CD4-positive, alpha-beta T cell (primary cell): ENCODE measurements around the gene TBC1D17. TPM values are rescaled to one million over a fixed set of nuclear protein-coding genes. Genes with fewer than 3 reads are reported as not detected.

Experiments used
- ATAC-seq: fragments of 200-7000 bp; cut with Tn5 transposase; one replicate; pipeline ENCODE4 v1.10.0; 2022; ENCODE audit warnings: mild to moderate bottlenecking; ENCODE audit not compliant: poor library complexity
- CTCF ChIA-PET: fragments of 350-600 bp; sonication (Branson Sonifier 250); formaldehyde crosslinking; loops from one replicate; lab custom pipeline; 2021; ENCODE audit warnings: antibody characterized with exemption, inconsistent platforms; lab: Charles Lee
- POLR2A ChIA-PET: fragments of 350-600 bp; sonication (Branson Sonifier 250); formaldehyde crosslinking; loops from one replicate; lab custom pipeline; 2021; ENCODE audit warnings: antibody characterized with exemption, inconsistent platforms; lab: Charles Lee
- DNase-seq, 14 experiments: peaks; one replicate each; pipeline ENCODE4 v3.0.0-alpha.2; 2013 to 2020; ENCODE audit warnings: mixed read lengths in 2 of 14
- H3K27ac ChIP-seq, 2 donors: one replicate each; pipeline versions ENCODE4 v1.5.1 to v1.7.0; 2013; ENCODE audit warnings: low read length in 2 of 2, low read depth in 1 of 2, mild to moderate bottlenecking in 1 of 2
- H3K27me3 ChIP-seq, 2 experiments: 1 replicate in 1 of 2; 2 replicates in 1 of 2; pipeline versions ENCODE4 v1.6.1 to v1.7.0; 2013; ENCODE audit warnings: low read length in 2 of 2, control low read depth in 1 of 2, mild to moderate bottlenecking in 1 of 2, moderate library complexity in 1 of 2; ENCODE audit not compliant: insufficient read depth in 2 of 2, control insufficient read depth in 1 of 2
- H3K36me3 ChIP-seq: one replicate; pipeline ENCODE4 v1.6.1; 2013; ENCODE audit warnings: low read length, control low read depth; ENCODE audit not compliant: insufficient read depth
- H3K4me1 ChIP-seq: one replicate; pipeline ENCODE4 v1.6.1; 2013; ENCODE audit warnings: low read length, control low read depth; ENCODE audit not compliant: insufficient read depth
- H3K4me3 ChIP-seq: one replicate; pipeline ENCODE4 v1.5.1; 2013; ENCODE audit warnings: mild to moderate bottlenecking, low read length, moderate library complexity
- H3K9me3 ChIP-seq, 2 experiments: 1 replicate in 1 of 2; 2 replicates in 1 of 2; pipeline versions ENCODE4 v1.6.1 to v1.7.0; 2013; ENCODE audit warnings: low read length in 2 of 2, mild to moderate bottlenecking in 2 of 2, control low read depth in 1 of 2, moderate library complexity in 1 of 2; ENCODE audit not compliant: control insufficient read depth in 1 of 2, insufficient read depth in 1 of 2
- H3K27ac Mint-ChIP-seq: one replicate; pipeline ENCODE4 v1.8.0; 2020; ENCODE audit warnings: mixed read lengths
- H3K27me3 Mint-ChIP-seq: one replicate; pipeline ENCODE4 v1.8.0; 2021; ENCODE audit warnings: mixed read lengths
- H3K36me3 Mint-ChIP-seq: one replicate; pipeline ENCODE4 v1.8.0; 2021; ENCODE audit warnings: low read depth, mixed read lengths
- H3K4me1 Mint-ChIP-seq: one replicate; pipeline ENCODE4 v1.8.0; 2021; ENCODE audit warnings: low read depth, mixed read lengths
- H3K4me3 Mint-ChIP-seq: one replicate; pipeline ENCODE4 v1.8.0; 2020; ENCODE audit warnings: mild to moderate bottlenecking, mixed read lengths
- H3K9me3 Mint-ChIP-seq: one replicate; pipeline ENCODE4 v1.8.0; 2020; ENCODE audit warnings: mixed read lengths
- intact Hi-C, 2 experiments: fragments of 100-400 bp; cut with DNase I in 1 of 2; cut with micrococcal nuclease in 1 of 2; formaldehyde crosslinking; loops; one replicate each; pipeline versions ENCODE4 v1.15.1 to v1.9.0; 2023 to 2025; cut with DNase I, micrococcal nuclease
- total RNA-seq, 174 experiments: library from RNA in 2 of 174; stranded (reverse) in 2 of 174; gene quantifications; one replicate each; pipeline ENCODE4 v1.2.3 and lab custom pipeline; 2021 to 2026
- TF ChIP-seq, protein P1 (sequence below): fragments of 200-600 bp; IDR thresholded peaks from one replicate; pipeline ENCODE4 v1.8.0; 2022; ENCODE audit warnings: antibody characterized with exemption, mild to moderate bottlenecking

The TBC1D17 gene
- total RNA-seq, 2 experiments from 2014 or later = 35.5 to 35.8 TPM

DNA sequence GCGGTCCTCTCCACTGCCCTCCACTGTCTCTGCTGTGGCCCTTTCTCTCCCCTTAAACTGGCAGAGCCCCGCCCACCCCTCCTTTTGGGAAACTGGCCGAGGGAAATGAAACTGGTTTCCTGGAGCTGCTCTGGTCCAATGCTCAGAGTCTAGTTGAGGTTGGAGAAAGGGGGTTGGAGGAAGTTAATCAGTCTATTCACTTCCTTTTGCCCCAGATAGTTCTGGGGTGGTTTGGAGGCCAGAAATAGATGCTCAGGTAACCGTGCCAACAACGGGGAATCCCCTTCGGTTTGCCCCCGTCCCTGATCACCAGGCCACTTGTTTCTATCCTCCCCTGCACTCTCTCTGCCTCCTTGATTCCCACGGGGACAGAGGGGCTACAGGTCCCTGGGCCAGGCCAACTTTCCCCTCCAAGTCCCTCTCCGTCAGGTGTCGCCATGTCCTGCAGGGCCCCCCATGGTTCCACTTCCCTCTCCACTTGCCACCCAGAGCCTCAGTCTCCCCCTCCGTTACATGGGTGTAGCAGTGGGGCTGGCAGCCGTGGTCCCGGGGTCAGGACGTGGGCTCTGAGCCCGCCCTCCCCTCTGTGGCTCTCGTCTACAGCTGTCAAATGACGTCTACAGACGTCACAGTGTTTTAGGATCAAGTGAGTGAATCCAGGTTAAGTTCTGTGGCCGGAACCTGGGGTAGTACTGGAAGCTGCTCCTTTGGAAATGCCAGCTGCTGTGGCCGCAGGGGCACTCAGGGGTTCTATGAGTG lies 19.5 kb downstream of the TBC1D17 start, which contains the start of gene IL4I1:
TSS of gene IL4I1 (minus strand) at position 25 of the 759 bp plus-strand sequence. CDS start 727 bp downstream, outside the sequence.
- Histone ChIP-seq H3K9me3 (no peaks in the 10 kb centered on the region), H3K27ac (peak within 1 kb of the TSS; percentile 80 to 99), H3K27me3 (no peaks in the 10 kb centered on the region), H3K4me3 (peak within 1 kb of the TSS; percentile 48), H3K36me3 (no peaks in the 10 kb centered on the region), H3K4me1 (peaks cover 46% of the 10 kb centered on the region)
- Mint-ChIP-seq H3K9me3 (no peaks in the 10 kb centered on the region), H3K4me3 (peak within 1 kb of the TSS; percentile 85), H3K27me3 (no peaks in the 10 kb centered on the region), H3K4me1 (peaks cover 37% of the 10 kb centered on the region), H3K27ac (peak within 1 kb of the TSS; percentile 95), H3K36me3 (no peaks in the 10 kb centered on the region)
- ChIA-PET POLR2A (interaction anchor here (1.0 to 3.0 kb wide), 4 partner anchors 17 to 33 kb away, joined by 3 to 19 read pairs (median 9); partner anchors contain the start of genes AKT1S1, ATF5, NUP62 and TBC1D17), CTCF (no interaction called here)
- DNase-seq (peak; percentile 31 to 94 (median 51)), ATAC-seq (peak; percentile 71)
- intact Hi-C loops = loop anchor here in 1 of 2 experiments (5.0 kb wide), 1 partner anchor 35 kb away; no protein-coding TSS in a partner anchor
- TF ChIP-seq, protein P1, sequence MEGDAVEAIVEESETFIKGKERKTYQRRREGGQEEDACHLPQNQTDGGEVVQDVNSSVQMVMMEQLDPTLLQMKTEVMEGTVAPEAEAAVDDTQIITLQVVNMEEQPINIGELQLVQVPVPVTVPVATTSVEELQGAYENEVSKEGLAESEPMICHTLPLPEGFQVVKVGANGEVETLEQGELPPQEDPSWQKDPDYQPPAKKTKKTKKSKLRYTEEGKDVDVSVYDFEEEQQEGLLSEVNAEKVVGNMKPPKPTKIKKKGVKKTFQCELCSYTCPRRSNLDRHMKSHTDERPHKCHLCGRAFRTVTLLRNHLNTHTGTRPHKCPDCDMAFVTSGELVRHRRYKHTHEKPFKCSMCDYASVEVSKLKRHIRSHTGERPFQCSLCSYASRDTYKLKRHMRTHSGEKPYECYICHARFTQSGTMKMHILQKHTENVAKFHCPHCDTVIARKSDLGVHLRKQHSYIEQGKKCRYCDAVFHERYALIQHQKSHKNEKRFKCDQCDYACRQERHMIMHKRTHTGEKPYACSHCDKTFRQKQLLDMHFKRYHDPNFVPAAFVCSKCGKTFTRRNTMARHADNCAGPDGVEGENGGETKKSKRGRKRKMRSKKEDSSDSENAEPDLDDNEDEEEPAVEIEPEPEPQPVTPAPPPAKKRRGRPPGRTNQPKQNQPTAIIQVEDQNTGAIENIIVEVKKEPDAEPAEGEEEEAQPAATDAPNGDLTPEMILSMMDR = no peak

DNA sequence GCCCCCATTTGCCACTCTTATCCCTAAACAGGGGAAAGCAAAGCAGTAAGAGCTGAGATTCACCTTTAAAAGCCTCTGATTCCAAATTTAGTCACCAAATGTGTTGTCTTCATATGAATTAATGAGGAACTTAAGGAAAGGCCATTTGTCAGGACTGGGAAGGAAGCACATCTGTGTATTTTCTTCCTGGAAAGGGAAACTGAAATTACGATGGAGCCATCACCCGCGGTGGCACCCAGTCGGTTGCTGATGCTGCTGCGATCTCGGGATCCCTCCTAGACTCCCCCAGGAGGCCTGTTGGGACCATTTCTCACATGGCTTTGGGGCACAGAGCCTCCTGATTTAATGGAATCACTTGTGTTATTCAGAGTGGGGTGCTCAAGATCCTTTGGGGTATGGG lies 26.6 kb downstream of the TBC1D17 start:
- Histone ChIP-seq H3K36me3 (peaks cover 27% of the 10 kb centered on the region), H3K9me3 (no peaks in the 10 kb centered on the region), H3K4me1 (peaks cover 3% of the 10 kb centered on the region), H3K27me3 (no peaks in the 10 kb centered on the region), H3K27ac (no peak overlapping the region), H3K4me3 (no peak overlapping the region)
- ATAC-seq (no peak), DNase-seq (no peak)
- no peaks in the 10 kb centered on the region for H3K9me3 Mint-ChIP-seq
- intact Hi-C loops = no loop called here
- H3K36me3 Mint-ChIP-seq = peaks cover 16% of the 10 kb centered on the region
- no peak overlapping the region for H3K4me3 Mint-ChIP-seq
- TF ChIP-seq, protein P1 = no peak
- ChIA-PET POLR2A (no interaction called here), CTCF (interaction anchor here (0.6 kb wide), 1 partner anchor 511 kb away, joined by 3 read pairs; no protein-coding TSS in a partner anchor)
- H3K27me3 Mint-ChIP-seq = no peaks in the 10 kb centered on the region
- H3K27ac Mint-ChIP-seq = no peak overlapping the region
- H3K4me1 Mint-ChIP-seq = peaks cover 6% of the 10 kb centered on the region

DNA sequence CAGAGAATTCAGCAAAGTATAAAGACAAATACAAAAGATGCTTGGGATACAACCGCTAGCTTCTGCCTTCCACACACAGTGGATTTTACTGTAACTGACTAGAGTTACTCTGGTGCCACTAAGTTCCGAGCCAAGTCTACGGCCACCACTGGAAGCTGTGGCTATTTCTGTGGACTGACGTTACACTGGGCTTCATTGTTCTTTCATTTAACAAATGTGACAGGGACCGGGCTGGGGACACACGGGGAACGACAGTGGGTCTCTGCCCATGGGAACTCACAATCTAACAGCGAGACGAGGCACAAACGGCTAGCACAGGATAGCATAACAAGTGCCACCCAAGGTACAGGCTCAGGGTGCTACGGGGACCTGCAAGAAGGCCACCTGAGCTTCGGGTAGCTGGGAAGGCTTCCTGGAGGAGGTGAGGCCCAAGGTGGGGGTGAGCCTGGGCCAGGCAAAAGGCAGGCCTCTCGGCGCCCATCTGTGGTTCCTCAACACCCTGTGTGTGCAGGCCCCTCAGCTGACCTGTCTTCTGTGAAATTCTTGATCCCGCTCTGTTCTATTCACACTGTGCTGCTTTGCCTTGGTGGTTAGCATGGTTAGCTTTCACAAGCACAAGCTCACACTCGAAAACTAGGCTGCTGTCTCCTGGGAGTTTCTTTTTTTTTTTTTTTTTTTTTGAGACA lies 29.5 kb downstream of the TBC1D17 start:
- no peaks in the 10 kb centered on the region for H3K9me3 Mint-ChIP-seq
- TF ChIP-seq, protein P1 = no peak
- ChIA-PET POLR2A (interaction anchor here (0.9 kb wide), 1 partner anchor 8 kb away, joined by 3 read pairs; no protein-coding TSS in a partner anchor), CTCF (interaction anchor here (2.1 kb wide), 1 partner anchor 17 kb away, joined by 5 read pairs; no protein-coding TSS in a partner anchor)
- DNase-seq (no peak), ATAC-seq (no peak)
- H3K27me3 Mint-ChIP-seq = no peaks in the 10 kb centered on the region
- no peak overlapping the region for H3K27ac Mint-ChIP-seq
- intact Hi-C loops = no loop called here
- peaks cover 15% of the 10 kb centered on the region for H3K4me1 ChIP-seq
- peaks cover 35% of the 10 kb centered on the region for H3K36me3 ChIP-seq
- H3K36me3 Mint-ChIP-seq = peaks cover 34% of the 10 kb centered on the region
- H3K9me3 ChIP-seq = no peaks in the 10 kb centered on the region
- peaks cover 17% of the 10 kb centered on the region for H3K4me1 Mint-ChIP-seq
- H3K4me3 Mint-ChIP-seq = no peak overlapping the region
- no peak overlapping the region for H3K4me3 ChIP-seq
- no peaks in the 10 kb centered on the region for H3K27me3 ChIP-seq
- H3K27ac ChIP-seq = no peak overlapping the region
